Common myeloid progenitor, CD34-positive (primary cell): ENCODE results near the gene ACACB.
"Not testable (repeated sequence)": the region's sequence is repeated elsewhere in the genome, so short reads cannot be mapped to it uniquely, and the experiment has no call there.

ENCODE experiments used
- CTCF ChIA-PET: fragments of 350-600 bp; sonication (Branson Sonifier 250); formaldehyde crosslinking; loops from one replicate; lab custom pipeline; 2021; ENCODE audit warnings: antibody characterized with exemption; lab: Charles Lee
- POLR2A ChIA-PET: fragments of 350-600 bp; sonication (Branson Sonifier 250); formaldehyde crosslinking; loops from one replicate; lab custom pipeline; 2021; ENCODE audit warnings: antibody characterized with exemption; lab: Charles Lee
- DNase-seq, 3 donors: peaks; one replicate each; pipeline versions ENCODE4 v3.0.0 to v3.0.0-alpha.2; 2013
- H3K27ac ChIP-seq, 2 experiments: 1 replicate in 1 of 2; 2 replicates in 1 of 2; pipeline ENCODE4 v1.7.0; 2013; ENCODE audit warnings: inconsistent platforms in 2 of 2, low read length in 2 of 2, mild to moderate bottlenecking in 2 of 2, low read depth in 1 of 2, moderate library complexity in 1 of 2; ENCODE audit not compliant: severe bottlenecking in 2 of 2, insufficient read depth in 1 of 2, poor library complexity in 1 of 2
- H3K27me3 ChIP-seq, 5 experiments: replicated peaks in 2 of 5; 1 replicate in 3 of 5; 2 replicates in 2 of 5; pipeline versions ENCODE4 v1.6.1 to v1.7.0; 2013; ENCODE audit warnings: low read length in 4 of 5, mild to moderate bottlenecking in 2 of 5, moderate library complexity in 2 of 5, inconsistent platforms in 1 of 5; ENCODE audit not compliant: insufficient read depth in 5 of 5, control insufficient read depth in 4 of 5
- H3K36me3 ChIP-seq, 4 experiments: 1 replicate in 2 of 4; 2 replicates in 2 of 4; pipeline versions ENCODE4 v1.6.1 to v1.7.0; 2013; ENCODE audit warnings: low read length in 3 of 4, control low read depth in 1 of 4, mild to moderate bottlenecking in 1 of 4; ENCODE audit not compliant: control insufficient read depth in 4 of 4, insufficient read depth in 4 of 4
- H3K4me1 ChIP-seq, 4 experiments: 1 replicate in 3 of 4; 2 replicates in 1 of 4; pipeline versions ENCODE4 v1.6.1 to v1.7.1; 2013; ENCODE audit warnings: low read length in 3 of 4, mild to moderate bottlenecking in 3 of 4, control low read depth in 1 of 4, inconsistent platforms in 1 of 4, moderate library complexity in 1 of 4; ENCODE audit not compliant: control insufficient read depth in 4 of 4, insufficient read depth in 4 of 4; ENCODE audit errors: control extremely low read depth in 1 of 4
- H3K4me3 ChIP-seq, 7 experiments: 1 replicate in 4 of 7; 2 replicates in 3 of 7; pipeline versions ENCODE4 v1.5.1 to v1.7.0; 2013; ENCODE audit warnings: mild to moderate bottlenecking in 7 of 7, low read length in 6 of 7, moderate library complexity in 6 of 7, inconsistent platforms in 2 of 7, low read depth in 2 of 7, control low read depth in 1 of 7; ENCODE audit not compliant: insufficient read depth in 4 of 7, control insufficient read depth in 1 of 7; ENCODE audit errors: extremely low read depth in 1 of 7
- H3K9me3 ChIP-seq, 5 experiments: 1 replicate in 4 of 5; 2 replicates in 1 of 5; pipeline versions ENCODE4 v1.6.1 to v1.7.1; 2013; ENCODE audit warnings: low read length in 4 of 5, mild to moderate bottlenecking in 2 of 5, inconsistent platforms in 1 of 5, low read depth in 1 of 5, moderate library complexity in 1 of 5; ENCODE audit not compliant: control insufficient read depth in 4 of 5, insufficient read depth in 2 of 5; ENCODE audit errors: control extremely low read depth in 1 of 5
- WGBS: methylation state at CpG from one replicate; pipeline ENCODE4 v1.1.5; 2013; ENCODE audit not compliant: insufficient coverage; 5-methylcytosine and 5-hydroxymethylcytosine counted together

The ACACB gene

GRCh38 chr12:109139360-109139759, 23.0 kb downstream of the ACACB start:
- no peak for DNase-seq
- peaks cover 0 to 4% (median 2%) of the 10 kb centered on the region in 5 experiments for H3K9me3 ChIP-seq
- WGBS, result 92% methylated on average over 5 of the region's 9 CpGs
- no peaks in the 10 kb centered on the region for H3K36me3 ChIP-seq
- H3K4me3 ChIP-seq, result no peak overlapping the region
- no peaks in the 10 kb centered on the region for H3K4me1 ChIP-seq
- H3K27me3 ChIP-seq, result no peaks in the 10 kb centered on the region
- H3K27ac ChIP-seq, result no peak overlapping the region
- ChIA-PET POLR2A (interaction anchor here (0.7 kb wide), 1 partner anchor 834 kb away, joined by 3 read pairs; no protein-coding TSS in a partner anchor), CTCF (interaction anchor here (0.6 kb wide), 1 partner anchor 17 kb away, joined by 3 read pairs; no protein-coding TSS in a partner anchor)

DNA sequence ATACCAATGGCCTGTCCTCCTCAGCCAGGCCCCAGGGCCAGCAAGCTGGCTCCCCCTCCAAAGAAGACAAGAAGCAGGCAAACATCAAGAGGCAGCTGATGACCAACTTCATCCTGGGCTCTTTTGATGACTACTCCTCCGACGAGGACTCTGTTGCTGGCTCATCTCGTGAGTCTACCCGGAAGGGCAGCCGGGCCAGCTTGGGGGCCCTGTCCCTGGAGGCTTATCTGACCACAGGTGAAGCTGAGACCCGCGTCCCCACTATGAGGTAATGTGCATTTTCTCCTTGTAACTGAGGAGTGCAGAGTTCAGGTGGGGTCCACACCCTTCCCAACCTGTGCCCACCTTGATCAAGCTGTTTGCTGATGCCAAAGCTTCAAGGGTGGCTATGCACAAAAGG, 23.4 kb downstream of the ACACB start:
- Histone ChIP-seq H3K27me3 (no peaks in the 10 kb centered on the region), H3K9me3 (peaks cover 0 to 4% (median 2%) of the 10 kb centered on the region in 5 experiments), H3K4me1 (no peaks in the 10 kb centered on the region), H3K36me3 (no peaks in the 10 kb centered on the region), H3K27ac (no peak overlapping the region), H3K4me3 (no peak overlapping the region)
- WGBS, result 98% methylated on average over 5 of the region's 7 CpGs
- ChIA-PET CTCF (interaction anchor here (0.6 kb wide), 1 partner anchor 17 kb away, joined by 3 read pairs; no protein-coding TSS in a partner anchor), POLR2A (no interaction called here)
- DNase-seq, result no peak

- 100% methylated on average over 4 of the region's 4 CpGs for WGBS
- CTCF ChIA-PET, result no interaction called here
- Histone ChIP-seq H3K27me3 (no peaks in the 10 kb centered on the region), H3K4me3 (no peak overlapping the region), H3K36me3 (no peaks in the 10 kb centered on the region), H3K27ac (no peak overlapping the region), H3K9me3 (peaks cover 0 to 4% (median 0%) of the 10 kb centered on the region in 5 experiments), H3K4me1 (no peaks in the 10 kb centered on the region)
- DNase-seq, result no peak
- POLR2A ChIA-PET, result no interaction called here
Measured at GRCh38 chr12:109140560-109140959, 24.2 kb downstream of the ACACB start.

GRCh38 chr12:109144224-109144623, 27.8 kb downstream of the ACACB start:
- WGBS, result 40% methylated on average over 2 of the region's 4 CpGs
- CTCF ChIA-PET, result interaction anchor here (1.3 kb wide), 1 partner anchor 12 kb away, joined by 4 read pairs; no protein-coding TSS in a partner anchor

DNA sequence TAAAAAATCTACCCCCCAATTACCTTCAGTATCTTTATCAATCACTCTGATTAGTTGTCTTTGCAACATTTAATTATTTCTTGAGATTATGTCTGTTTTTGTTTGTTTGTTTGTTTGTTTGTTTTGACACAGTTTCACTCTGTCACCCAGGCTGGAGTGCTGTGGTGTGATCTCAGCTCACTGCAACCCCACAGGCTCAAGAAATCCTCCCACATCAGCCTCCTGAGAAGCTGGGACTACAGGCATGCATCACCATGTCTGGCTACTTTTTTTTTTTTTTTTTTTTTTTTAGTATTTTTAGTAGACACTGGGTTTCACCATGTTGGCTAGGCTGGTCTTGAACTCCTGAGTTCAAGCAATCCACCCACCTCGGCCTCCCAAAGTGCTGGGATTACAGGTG, 30.7 kb downstream of the ACACB start:
- WGBS, result 100% methylated on average over 1 of the region's 1 CpG
- H3K36me3 ChIP-seq, H3K27ac ChIP-seq, POLR2A ChIA-PET, CTCF ChIA-PET, H3K27me3 ChIP-seq, DNase-seq, H3K9me3 ChIP-seq, H3K4me1 ChIP-seq, H3K4me3 ChIP-seq: not testable (repeated sequence)

More at GRCh38 chr12:109144224-109144623, 27.8 kb downstream of the ACACB start:
- Histone ChIP-seq H3K9me3 (no peaks in the 10 kb centered on the region), H3K27ac (no peak overlapping the region), H3K36me3 (no peaks in the 10 kb centered on the region), H3K27me3 (peaks cover 0 to 2% (median 0%) of the 10 kb centered on the region in 5 experiments), H3K4me3 (no peak overlapping the region), H3K4me1 (no peaks in the 10 kb centered on the region)
- POLR2A ChIA-PET, result no interaction called here
- DNase-seq, result no peak

DNA sequence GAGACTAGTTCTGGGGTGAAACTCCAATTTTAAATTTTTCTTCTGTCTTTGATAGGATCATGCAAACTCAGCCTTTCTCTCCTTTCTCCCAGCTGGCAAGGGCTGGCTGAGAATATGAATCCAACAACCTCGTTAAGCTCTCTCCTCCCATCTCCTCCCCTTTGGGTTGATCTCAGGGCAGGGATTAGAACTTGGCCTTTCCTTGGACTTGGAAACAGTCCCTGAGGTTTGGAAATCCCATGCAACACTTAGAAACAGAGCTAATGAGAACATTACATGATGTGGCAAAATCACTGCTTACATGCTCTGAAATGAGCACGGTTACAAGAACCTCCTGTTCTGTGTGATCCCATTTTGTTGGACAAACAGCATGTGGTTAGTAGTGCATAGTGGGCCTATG, 31.6 kb downstream of the ACACB start:
- H3K4me1 ChIP-seq, result no peaks in the 10 kb centered on the region
- WGBS, result 71% methylated on average over 2 of the region's 2 CpGs
- no peaks in the 10 kb centered on the region for H3K9me3 ChIP-seq
- H3K36me3 ChIP-seq, result no peaks in the 10 kb centered on the region
- H3K4me3 ChIP-seq, result no peak overlapping the region
- no peak for DNase-seq
- H3K27ac ChIP-seq, result no peak overlapping the region
- H3K27me3 ChIP-seq, result peaks cover 0 to 4% (median 0%) of the 10 kb centered on the region in 5 experiments
- ChIA-PET POLR2A (no interaction called here), CTCF (interaction anchor here (0.6 to 1.0 kb wide), 2 partner anchors 12 to 1583 kb away, joined by 3 read pairs; no protein-coding TSS in a partner anchor)

- ChIA-PET CTCF (no interaction called here), POLR2A (no interaction called here)
- H3K4me3 ChIP-seq, result no peak overlapping the region
- H3K9me3 ChIP-seq, result no peaks in the 10 kb centered on the region
- DNase-seq, result no peak
- no peaks in the 10 kb centered on the region for H3K36me3 ChIP-seq
- no peak overlapping the region for H3K27ac ChIP-seq
- peaks cover 0 to 13% (median 12%) of the 10 kb centered on the region in 4 experiments for H3K4me1 ChIP-seq
- H3K27me3 ChIP-seq, result peaks cover 0 to 6% (median 0%) of the 10 kb centered on the region in 5 experiments
- 98% methylated on average over 7 of the region's 9 CpGs for WGBS
Measured at GRCh38 chr12:109150124-109150640, 33.8 kb downstream of the ACACB start.
